Activated CD4-positive, alpha-beta T cell treated with anti-CD3 and anti-CD28 coated beads, Interleukin-2, amount 50 U/mL, for 16 hours (primary cell): Measurements from ENCODE around the gene FGF4.
"Not testable (repeated sequence)": the region's sequence is repeated elsewhere in the genome, so short reads cannot be mapped to it uniquely, and the experiment has no call there.

ENCODE experiments used
- DNase-seq: peaks from one replicate; pipeline ENCODE4 v3.0.0-alpha.2; 2020

FGF4 gene

DNA sequence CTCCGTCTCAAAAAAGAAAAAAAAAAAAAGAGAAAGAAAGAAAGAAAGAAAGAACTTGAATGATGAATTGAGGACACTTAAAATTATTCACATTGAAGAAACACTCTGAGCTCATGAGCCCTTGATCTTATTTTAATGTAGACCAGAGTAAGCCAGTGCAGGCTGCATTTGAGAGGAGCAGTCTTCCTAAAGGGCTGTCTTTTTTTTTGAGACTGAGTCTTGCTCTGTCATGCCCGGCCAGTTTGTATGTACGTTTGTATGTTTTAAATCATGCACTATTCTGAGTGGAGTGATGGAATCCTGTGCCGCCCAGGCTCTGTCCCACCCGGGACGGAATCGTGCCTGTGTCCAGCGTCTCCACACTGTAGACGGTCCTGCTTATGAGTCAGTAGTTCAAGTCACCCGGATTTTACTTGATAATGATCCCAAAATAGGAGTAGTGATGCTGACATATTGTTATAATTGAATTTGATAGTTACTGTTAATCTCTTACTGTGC, 9.6 kb downstream of the FGF4 start:
- no peak for DNase-seq

- not testable (repeated sequence) for DNase-seq
Measured at GRCh38 chr11:69764918-69765317, 10.2 kb downstream of the FGF4 start.

DNA sequence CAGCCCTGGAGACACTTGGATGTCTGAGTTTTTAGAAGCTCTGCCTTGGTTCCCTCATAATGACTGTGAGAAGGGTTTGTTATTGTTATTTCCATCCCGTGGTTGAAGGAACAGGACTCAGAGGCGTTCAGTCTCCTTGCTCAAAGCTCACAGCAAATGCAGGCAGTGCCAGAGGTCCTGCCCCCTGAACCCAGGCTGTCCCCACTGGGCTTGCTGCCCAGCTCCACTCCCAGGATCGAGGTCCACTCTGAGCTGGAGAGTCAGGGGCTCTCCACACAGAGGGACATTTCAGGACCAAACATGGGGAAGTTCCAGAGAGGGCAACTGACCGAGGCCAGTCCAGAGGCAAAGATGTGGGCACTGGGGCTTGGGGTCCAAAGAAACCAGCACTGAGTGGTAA, 14.8 kb downstream of the FGF4 start:
- DNase-seq = no peak

DNA sequence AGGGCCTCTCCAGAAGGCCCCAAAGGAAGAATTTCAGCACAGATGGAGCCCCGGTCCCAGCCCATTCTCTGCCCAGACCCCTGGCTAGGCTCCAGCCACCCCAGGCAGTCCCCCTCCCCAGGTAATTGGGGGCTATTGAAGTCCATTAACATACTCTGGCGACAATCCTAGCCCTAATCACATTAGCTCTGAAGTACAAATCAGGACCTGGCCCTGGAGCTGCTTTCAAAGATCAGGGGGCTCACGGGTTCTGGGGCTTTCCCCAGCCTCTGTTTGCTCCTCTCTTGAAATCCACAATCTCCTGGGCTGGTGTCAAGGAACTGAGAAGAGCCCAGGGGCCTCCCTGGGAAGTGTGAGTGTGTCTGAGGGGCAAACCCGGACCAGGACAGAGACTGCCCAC, 22.3 kb downstream of the FGF4 start:
- DNase-seq = no peak

GRCh38 chr11:69750875-69751597, 24.1 kb downstream of the FGF4 start:
- no peak for DNase-seq

DNA sequence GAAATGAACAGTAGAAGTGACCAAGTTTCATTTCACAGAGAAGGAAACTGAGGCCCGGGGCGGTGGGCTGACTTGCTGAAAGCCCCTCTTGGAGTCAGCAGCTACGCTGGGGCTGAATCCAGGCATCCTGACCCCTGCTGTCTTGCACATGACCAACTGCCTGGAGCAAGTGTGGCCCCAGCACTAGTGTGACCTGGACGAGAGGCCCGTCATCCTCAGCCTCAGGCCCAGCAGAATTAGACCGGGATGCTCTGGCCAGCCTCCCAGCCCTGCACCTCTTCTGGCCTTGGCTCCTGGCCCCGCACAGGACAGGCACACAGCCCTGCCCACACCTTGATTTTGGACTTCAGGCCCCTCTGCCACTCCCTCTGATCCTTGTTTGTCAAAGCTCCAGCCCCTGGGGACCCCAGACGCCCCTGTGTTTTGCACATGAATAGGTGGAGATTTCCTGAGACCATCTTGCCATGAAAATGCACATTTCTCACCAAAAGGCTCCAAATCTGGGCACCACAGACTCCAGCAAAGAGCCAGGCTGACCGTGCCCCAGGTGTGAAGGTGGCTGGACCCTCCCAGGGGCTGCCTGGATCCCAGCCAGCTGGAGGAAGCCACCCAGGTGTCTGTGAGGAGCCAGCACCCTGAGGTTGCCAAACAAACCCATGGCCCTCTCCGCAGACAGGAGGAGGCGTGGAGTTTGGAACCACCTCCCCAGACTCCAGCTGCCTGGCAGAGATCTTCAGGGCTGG, 24.9 kb downstream of the FGF4 start:
- no peak for DNase-seq

DNA sequence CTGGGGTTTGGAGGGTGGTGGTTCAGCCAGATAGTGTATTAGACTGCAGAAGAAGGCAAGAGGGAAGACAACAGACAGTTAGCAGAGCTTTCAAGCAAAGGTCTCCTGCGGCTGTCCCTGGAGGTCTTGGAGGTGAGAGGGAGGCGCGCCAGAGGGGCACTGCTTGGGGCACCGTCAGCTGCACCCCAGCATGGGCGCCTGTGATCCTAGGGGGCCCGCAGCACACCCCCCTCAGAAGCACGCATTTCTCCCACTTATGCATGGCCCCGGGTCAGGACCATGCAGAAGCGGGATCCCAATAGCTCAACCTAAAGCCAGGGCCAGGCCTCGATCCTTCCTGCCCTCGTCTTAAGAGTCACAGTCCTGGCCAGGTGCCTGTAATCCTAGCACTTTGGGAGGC, 26.5 kb downstream of the FGF4 start:
- no peak for DNase-seq

DNA sequence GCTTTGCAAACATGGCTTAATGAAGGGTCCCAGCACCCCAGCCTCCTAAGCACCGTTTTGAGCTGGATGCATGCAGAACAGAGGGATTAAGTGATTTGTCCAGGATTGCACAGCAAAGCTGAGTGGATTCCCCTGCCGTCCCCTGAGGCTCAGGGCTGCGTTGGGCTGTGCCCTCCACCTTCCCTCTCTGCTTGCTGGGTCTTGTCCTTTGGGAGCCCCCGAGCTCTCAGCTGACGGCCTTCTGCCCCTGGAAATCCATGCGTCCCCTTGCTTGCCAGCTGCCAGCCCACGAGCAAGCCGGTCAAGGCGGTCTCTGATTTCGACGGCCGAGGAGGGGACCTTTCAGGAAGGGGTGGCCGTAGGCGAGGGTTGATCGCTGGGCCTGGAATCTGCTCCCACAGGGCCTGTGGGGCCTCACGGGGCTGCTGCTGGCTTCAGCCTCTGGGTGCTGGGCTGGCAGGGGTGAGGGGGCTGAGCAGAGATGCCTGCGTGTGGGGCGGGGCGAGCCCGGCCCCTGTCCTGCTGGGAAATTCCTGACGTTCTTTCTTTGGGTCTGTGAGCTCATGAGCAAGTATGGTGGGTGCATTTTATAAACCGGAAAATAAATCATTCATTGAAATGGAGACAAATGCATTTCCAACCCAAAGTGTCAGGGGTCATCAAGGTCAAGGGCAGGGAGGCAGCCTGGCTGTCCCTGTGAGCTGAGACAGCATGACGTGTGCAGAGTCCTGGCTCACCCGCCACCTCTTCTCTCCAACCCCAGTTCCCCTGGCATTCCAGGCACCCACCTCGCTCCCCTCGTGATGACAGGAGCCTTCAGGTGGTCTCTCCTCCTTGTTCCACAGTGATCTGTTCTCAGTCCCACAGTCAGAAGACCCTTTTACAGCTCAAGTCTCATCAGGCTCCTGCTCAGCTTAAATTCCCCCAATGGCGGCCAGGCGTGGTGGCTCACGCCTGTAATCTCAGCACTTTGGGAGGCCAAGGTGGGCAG, 28.1 kb downstream of the FGF4 start:
- DNase-seq = no peak

GRCh38 chr11:69746140-69746539, 29.0 kb downstream of the FGF4 start:
- DNase-seq = no peak

- no peak for DNase-seq
Measured at GRCh38 chr11:69745201-69745600, 29.9 kb downstream of the FGF4 start.

- DNase-seq = no peak
Measured at GRCh38 chr11:69744435-69744834, 30.7 kb downstream of the FGF4 start.

DNA sequence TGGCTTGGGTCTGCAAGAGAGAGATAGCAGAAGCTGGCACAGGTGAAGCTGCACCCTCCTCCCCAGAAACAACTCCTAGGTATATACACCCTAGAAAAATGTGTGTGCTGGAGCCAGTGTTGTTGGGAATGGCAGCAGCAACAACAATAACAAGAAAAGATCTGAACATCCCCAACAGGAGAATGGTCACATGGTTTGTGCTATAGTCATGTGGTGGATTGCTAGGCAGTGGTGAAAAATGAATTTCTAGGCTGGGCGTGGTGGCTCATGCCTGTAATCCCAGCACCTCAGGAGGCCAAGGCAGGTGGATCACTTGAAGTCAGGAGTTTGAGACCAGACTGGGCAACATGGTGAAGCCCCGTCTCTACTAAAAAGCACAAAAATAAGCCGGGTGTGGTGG, 40.3 kb downstream of the FGF4 start:
- DNase-seq = no peak

DNA sequence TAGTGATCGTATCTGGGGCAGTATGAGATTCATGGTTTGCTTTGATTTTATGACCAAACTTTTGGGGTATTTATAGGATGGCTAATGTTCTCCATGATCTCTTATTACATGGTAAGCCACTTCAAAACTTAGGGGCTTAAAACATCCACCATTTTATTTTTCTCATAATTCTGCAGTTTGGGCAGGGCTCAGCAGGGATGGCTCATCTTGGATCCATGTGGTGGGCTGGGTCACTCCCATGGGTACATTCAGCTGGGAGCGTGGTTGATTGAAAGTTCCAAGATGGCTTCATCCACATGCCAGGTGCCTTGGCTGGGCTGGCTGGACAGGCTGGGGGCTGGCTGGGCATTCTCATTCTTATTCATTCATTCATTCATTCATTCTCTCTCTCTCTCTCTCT, 40.8 kb downstream of the FGF4 start:
- DNase-seq = no peak

GRCh38 chr11:69732910-69733309, 42.2 kb downstream of the FGF4 start:
- DNase-seq = no peak

DNA sequence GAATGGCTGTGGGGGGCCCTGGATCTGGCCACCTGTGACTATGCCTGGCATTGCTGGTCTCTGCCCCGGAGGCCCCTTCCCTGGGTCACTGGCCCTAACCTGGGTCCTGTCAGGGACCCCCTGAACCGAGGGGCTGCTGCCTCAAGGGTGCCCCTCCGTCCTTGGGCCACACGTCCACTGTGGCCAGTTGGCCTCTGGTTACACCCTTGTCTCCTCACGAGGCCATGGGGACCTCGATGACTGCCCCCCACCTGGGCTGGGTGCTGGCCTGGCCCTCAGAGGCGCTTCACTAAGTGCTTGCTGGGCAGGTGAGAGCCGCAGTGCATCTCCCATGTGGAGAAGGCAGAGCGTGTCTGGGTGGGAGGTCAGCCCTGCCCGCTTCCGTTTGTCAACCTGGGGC, 44.0 kb downstream of the FGF4 start:
- no peak for DNase-seq

DNA sequence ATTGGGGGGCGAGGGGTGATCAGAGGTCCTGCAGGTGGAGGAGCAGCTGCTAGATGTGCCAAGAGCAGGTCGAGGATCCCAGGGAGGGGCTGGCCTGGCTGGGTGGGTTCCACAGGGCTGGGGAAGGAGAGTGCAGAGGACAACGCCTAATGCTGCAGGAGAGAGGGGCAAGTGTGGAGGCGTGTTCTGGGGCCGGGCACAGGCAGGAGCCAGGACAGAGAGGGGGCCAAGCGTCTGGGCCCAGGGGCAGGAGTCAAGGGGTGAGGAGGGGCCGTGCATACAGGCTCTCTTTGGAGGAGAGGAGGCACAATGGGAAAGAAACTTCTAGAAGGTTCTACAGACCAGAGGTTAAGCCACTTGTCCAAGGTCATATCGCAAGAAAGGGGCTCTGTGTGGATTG, 44.6 kb downstream of the FGF4 start:
- DNase-seq = no peak

DNA sequence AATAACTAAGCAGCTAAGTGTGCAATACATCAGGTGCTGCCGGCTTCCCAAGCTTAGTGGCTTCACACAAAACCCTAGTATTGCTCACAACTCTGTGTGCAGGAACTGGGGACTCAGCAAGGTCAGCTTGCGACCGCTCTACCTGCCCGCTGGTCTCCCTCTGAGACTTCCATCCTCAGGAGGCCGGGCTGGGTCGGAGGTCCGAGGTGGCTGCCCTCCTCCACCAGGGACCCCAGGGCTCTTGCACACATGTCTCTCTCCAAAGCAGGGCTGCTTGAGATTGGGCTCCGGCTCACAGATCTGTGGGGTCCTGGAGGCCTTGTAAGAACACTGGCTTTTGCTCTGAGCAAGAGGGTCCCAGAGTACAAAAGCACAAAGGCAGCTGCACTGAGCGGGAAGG, 45.9 kb downstream of the FGF4 start:
- DNase-seq = no peak

- DNase-seq = no peak
Measured at GRCh38 chr11:69727266-69727665, 47.9 kb downstream of the FGF4 start.

- DNase-seq = no peak
Measured at GRCh38 chr11:69726481-69726880, 48.7 kb downstream of the FGF4 start.

- DNase-seq = no peak
Measured at GRCh38 chr11:69726019-69726418, 49.1 kb downstream of the FGF4 start.

DNA sequence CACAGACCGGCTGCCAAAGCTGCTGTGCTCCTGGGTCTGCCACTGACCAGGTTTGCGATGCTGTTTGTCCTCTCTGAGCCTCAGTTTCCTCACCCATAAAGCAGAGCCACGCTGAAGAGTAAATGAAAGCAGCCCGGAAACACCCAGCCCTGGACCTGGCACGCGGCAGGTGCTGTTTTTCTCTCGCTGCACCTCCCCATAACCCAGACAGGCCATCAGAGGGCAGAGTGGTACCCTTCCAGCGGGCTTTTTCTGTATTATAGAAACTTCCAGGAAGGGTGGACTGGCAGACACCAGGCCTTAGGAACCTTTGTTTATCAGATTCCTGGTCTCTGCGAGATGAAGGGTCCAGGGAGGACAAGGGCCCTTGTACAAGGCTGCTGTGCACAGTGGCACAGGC, 53.4 kb downstream of the FGF4 start:
- DNase-seq = no peak

DNA sequence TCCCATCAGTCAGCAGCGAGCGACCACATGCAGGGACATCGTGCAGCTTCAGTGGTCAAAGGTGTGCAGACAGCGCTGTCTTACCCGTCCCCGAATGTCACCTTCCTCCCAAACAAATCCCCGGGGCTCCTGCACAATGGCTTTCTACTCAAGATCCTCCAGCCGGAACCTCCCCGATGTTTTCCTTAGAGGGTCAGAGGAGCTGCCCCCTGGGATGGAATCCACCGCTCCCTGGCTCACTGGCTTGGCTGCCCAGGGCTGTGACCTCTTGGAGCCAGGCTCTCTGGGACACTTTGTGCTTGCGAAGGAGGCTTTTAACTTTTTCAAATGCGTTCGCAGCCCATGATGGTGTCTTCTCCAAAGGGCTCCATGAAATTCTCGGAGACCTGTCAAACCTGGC, 54.0 kb downstream of the FGF4 start:
- DNase-seq = no peak
